HG03064 (cell line): ENCODE results near the gene NPAS3.

ENCODE experiments used
- ATAC-seq: cut with Tn5 transposase; IDR thresholded peaks from one replicate; pipeline ENCODE4 v1.9.1; 2021; ENCODE audit warnings: low read depth; ENCODE audit not compliant: unreplicated experiment

The NPAS3 gene

DNA sequence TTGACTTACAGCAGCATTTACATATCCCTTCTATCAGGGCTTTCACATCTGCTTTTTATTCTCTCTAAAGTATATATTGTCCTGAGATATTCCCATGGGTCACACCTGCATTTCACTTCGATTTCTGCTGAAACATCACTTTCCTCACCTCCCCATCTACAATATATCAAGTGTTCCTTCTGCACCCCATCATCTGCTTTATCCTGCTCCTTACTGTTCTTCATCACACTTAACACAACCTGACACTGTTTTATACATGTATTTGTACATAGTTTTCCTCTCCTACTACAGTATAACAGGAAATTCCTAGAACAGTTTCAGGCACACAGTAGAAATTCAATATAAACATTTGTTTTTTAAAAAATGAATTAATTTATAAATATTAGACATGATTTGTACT, 809.1 kb downstream of the NPAS3 start:
- ATAC-seq, result no peak

DNA sequence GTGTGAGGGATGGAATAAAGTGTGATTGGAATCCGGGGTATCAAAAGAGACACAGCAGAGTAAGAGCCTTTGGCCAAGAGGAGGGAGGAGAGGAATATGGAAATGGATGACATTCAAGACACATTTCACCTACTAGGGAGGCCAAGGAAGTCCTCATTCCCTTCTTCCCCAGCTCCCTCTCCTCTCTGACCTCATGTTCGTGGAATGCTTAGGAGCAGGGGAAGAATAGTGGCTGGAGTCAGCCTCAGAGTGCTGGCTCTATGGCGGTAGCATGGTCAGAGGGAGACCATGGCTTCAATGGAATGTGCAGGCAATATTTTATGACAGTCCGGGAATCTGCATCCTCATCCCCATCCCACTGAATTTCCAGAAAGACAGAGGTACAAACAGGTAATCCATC, 815.6 kb downstream of the NPAS3 start:
- ATAC-seq, result no peak

DNA sequence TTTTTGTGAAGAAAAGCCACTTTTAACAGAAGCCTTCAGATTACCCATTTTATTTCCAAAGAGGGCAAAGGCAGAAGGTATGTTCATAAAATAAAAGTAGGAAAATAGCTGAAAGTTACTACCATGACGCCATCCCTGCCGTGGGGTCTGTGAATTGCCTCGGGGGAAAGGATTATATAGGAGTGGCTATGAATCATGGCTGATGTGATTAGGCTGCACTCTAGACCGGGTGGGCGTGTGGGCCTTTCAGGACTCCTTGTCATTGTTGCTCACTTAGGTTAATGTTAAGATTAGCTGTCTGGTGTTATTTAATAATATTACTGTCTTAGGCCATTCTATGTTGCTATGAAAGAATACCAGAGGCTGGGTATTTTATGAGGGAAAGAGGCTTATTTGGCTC, 816.7 kb downstream of the NPAS3 start:
- no peak for ATAC-seq

DNA sequence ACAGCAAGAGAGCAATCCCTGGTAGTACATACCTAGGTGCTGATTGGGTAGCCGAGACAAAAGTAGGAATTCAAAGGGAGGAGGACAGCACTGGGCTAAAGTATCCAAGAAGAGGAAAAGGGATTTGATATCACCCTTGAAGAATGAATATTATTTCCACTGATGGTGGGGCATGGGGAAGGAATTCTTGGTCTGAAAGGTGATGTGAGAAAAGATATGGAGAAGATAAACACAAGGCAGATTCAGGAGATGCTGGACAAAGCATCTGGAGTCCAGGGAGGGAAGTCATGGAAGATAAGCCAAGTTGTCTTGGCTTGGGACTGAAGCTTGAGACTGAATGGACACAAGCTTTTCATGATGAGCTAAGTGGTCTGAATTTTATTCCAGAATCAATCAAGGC, 818.2 kb downstream of the NPAS3 start:
- no peak for ATAC-seq

DNA sequence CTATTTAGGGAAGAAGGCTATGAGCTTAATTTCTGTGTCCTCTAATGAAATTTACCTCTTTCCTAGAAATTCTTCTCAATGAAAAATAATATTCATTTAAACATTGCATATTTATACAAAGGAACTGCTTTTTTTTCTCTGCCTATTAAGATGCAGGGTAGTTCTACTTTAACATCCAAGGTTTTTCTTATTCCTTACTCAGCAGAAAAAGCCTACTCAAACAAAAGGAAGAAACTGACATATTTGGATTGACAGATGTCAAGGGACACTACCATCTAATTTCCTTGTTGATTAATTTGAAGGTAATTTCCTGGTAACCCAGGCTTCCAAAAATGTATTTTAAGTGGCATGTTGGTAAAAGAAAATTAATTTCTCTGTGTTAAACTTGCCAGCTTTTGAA, 819.9 kb downstream of the NPAS3 start:
- no peak for ATAC-seq

DNA sequence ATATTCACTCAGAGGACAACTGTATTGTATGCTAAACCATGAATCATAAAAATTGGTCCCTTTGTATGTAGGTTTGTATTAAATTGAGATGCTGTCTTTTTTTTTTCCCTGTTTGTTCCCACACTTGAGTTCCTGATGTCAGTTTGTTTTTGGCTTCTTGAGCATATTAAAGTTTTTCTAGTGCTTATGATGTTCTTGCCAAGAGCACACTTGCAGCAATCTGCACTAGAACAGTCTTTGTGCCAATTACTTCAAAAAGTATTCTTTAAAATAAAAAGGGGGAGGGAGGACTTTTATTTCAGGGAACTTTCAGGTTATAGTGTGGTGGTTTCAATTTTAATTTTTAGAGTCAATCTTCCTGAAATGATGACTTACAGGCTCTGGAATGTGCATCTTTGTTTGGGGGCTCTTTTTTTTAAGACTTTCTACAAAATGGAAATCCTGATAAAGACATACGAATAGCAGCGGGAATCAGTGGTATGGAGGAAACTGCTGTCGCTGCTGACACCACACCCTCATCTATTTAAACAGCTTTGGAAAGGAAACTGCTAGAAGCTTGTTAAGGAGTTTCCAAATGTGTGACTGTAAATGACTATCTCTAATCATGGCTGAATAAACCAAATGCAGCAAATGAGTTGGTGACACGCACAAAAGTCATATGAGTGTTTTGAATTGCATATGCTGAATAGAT, 823.6 kb downstream of the NPAS3 start:
- ATAC-seq, result no peak

DNA sequence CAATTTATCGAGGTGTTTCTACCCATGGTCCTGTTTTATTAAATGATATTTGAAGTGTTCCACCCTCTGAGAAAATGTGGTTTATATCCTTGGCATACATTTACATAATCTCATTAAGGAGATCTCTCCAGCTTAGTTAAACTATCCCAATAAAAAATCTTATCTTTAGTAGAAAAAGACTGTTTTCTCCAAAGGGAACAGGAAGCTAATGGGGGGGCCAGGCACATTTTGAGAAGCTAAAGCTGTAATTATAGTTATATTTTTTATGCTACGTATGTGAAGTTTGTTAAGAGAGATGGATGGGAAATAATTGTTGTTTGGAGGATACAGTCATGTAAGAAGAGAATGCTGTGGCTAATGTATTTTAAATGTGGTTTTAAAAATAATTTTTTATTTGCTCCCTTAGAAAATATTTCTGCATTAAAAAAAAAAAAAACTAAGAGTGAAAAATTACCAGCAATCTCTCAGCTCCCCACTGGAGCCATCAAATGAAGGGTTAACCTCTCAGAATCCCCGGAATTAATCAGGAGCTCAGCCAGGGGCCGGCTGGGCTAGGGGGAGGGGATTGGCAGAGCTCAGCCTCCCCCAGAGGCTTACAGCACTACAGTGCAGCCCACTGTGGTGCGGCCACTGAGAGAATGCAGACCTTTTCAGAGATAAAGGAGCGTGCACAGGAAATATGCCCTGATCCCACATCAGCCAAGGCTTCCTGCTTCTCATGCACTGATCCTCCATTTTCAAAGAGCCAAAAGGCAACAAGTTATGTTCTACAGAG, 826.4 kb downstream of the NPAS3 start:
- ATAC-seq, result no peak

DNA sequence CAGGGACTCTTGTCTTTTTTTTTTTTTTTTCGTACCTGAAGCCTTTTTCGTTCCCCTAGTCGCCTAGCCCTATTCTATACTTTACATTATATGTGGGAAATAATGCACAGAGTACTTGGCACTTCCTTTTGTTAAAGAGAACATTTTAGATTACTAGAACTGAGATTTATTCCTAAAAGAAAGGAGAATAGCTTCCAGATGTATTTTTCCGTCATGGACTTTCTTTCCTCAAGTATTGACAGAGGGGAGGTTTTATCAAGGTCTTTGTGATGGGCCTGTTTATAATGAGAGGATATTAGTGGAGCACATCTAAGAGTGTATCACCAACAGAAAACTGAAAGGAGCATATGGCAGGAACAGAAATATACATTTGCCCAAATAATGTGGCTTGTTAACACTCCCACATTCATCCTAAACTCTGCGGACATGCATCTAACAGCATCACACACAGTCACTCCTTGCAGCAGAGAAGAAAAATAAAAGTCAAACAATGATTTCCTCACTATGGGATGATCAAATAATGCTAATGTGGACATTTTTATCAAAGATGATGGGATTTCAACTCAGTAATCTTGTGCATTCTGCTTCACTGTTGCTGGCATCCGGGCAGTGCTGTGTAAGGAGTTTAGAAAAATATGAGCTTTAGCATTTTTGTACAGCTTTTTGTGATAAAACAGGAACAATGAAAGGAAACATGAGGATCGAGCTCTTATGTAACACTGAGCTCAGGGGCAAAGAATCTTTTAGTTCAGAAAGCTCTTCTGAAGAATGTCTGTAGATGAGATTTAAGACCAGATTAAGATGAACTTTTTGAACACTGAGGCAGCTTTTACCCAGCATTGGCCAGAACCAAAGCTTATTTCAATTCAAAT, 829.1 kb downstream of the NPAS3 start:
- no peak for ATAC-seq

DNA sequence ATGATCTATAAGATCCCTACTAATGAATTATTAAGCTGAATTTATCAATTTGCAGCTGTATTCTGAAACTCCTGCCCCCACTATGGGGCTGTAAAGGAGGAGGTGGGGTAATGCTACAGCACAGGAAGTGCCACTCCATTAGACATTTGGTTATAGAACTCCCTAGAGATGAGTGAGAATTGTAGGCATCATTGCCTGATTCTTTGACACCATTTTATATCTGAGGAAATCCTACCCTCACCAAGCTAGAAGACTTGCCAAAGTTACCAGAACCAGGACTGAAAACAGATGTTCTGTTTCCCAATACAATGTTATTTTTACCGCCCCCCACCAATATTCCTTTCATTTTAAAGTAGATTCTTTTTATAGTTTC, 829.8 kb downstream of the NPAS3 start:
- ATAC-seq, result no peak

DNA sequence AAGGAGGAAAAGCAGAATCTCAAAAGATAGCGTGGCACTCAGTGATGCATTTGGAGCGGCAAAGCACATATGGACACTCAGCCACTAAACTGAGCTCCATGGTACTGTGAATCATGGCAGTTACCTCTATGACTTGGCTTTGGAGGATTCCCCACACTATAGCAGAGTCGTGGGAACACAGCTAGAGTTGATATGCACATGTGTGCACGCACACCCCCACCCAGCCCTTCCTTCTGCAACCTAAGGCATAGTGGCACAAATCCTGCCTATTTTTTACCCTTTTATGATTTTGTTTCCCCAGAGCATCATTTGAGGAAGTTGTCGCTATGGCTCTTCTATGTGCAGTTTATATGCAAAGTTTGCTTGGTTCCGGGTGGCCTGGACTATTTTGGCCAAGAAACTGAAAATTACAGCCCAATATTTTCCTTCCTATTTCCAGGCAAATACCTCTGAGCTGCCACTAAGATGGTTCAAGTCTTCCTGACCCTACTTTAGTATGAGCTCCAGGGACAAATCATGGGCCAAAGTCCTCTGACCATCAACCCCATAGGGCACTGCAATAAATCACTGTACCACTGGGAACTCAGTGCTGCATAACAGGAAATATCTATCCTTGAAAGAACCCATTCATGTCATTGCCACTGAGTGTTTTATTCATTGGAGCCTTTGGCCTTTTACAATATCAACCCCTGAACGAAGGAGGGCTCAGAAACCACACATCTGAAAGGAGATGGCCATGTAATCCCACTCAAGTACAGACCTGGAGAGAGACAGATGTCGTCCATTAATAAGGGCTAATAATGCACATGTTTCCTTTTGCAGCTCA, 834.7 kb downstream of the NPAS3 start:
- ATAC-seq, result no peak

DNA sequence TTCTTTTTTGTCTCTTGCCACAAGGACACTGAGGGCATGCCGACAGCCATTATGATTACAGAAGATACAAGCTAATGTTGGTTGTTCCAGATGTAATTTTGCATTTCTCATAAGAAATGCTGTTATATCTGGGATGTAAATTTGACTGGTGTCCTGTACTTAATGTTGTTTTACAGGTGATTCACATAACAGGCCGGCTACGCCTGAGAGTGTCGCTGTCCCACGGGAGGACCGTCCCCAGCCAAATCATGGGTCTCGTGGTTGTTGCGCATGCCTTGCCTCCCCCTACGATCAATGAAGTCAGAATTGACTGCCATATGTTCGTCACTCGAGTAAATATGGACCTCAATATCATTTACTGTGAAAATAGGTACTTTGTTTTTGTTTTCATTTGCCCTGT, 835.5 kb downstream of the NPAS3 start:
- ATAC-seq, result no peak

DNA sequence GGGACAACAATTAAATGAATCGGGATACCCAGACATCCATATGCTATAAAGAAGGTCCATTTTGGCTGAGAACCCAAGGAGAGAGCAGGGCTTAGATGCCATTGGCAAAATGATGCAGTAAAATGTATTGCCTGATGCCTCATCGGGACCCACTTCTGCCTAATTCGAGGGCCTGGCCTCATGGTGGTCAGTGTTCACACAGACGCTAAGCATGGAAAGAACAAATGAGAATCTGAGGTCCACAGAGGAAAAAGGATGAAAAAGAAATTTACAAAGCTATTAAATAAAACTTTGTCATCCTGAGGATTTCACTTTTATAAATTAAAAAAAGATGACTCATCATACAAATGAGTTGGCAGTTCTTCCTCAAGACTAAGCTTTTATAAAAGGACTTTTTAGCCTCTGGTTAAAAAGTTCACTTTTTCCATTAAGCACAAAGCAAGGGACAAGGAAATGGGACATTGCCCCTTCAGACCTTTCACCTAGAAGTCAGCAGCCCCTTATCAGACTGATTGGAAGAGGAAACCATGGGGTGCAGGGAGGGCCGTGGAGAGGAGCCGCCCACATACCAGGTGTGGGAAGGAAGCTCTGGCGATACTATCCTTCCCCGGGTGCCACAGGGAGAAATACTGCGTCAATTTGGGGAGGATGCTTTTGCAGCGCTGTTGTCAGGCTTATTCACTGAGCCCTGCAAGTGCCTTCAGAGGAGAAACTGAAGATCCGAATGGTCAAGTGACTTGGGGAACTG, 836.2 kb downstream of the NPAS3 start:
- ATAC-seq, result no peak

DNA sequence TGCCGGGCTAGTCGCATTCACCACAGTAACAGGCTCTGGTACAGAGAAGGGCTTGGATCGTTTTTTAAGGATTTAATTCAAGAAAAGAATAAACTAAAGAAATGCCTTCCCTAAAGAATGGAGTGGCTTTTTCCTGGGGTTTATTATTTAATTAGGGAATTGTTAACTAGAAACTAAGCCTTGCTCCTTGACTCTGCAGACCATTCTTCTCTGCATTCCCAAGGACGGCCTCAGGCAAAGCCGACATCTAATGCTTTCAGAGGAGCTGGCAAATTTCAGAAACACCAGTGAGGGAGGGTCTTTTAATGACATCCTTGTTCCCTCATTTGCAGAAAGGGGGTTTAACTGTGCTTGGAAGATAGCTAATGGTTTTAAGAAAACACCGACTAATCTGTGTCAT, 838.2 kb downstream of the NPAS3 start:
- no peak for ATAC-seq

DNA sequence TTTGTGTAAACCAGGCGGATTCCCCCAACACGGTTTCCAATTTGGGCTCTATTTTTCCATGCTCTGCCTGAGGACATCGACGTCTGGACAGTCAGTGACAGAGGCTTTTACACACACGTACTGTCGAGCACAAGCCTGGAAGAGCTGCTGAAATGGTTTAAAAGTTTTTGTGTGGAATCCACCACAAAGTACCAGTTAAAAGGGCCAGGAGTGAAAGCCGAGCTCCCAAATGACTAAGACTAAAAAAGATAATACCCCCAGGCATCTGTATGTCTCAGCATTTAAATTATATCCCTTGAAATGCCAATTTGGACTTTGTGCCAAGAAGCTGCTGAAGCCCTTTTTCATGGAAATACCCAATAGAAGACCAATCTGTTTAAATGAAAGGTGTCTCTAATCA, 839.0 kb downstream of the NPAS3 start:
- no peak for ATAC-seq

DNA sequence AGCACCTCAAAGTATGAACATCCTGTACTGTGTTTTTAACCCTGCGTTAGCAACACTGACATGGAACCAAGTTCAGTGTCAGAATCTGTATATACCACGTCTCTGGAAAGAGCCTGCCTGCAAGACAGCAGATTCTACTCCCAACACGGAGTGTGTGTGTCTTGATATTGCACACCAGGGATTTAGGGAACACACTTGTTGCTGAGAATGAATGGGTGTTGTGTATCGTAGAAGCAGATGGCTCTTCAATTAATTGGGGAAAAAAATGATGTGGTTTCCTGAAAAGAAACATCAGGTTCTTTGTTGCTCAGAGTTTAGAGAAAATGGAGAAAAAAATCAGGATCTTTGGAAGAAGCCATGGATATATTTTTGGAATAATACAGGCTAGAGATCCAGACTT, 841.4 kb downstream of the NPAS3 start:
- ATAC-seq, result no peak

DNA sequence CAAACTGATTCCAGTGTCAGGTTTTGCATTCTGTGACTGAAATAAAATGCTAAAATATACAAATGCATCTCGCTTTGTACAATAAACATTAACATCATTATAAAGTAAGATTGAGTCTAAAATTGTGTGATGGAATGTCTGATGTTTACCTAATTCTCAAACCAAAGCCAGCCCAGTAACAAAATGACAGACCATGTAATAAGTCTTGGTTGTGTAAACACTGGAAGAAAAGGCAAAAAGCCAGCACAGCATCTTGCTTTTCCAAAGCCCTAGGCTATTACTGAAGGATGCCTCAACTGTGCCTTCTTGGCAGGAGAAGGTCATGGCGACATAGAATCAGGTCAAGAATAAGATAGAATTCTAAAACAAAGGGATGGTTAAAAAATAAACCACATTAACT, 842.6 kb downstream of the NPAS3 start:
- ATAC-seq, result no peak

DNA sequence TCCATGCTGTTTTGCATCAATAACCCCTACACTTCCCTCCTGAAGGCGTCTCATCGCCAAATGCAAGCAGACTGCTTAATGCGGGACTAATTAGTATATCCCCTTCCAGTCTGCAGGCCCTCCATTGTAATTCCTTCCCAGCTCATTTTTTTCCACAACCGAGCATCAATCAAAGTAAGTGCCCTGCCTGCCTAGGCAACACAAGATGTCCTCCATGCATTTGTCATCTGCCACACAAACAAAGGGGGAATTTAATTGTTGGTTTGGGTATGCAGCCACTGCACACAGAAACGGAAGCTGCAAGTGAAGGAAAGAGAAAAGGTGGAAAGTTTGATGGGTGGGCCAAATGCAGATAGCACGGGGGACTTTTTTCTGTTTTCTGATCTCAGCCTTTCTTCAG, 844.2 kb downstream of the NPAS3 start:
- ATAC-seq, result no peak

DNA sequence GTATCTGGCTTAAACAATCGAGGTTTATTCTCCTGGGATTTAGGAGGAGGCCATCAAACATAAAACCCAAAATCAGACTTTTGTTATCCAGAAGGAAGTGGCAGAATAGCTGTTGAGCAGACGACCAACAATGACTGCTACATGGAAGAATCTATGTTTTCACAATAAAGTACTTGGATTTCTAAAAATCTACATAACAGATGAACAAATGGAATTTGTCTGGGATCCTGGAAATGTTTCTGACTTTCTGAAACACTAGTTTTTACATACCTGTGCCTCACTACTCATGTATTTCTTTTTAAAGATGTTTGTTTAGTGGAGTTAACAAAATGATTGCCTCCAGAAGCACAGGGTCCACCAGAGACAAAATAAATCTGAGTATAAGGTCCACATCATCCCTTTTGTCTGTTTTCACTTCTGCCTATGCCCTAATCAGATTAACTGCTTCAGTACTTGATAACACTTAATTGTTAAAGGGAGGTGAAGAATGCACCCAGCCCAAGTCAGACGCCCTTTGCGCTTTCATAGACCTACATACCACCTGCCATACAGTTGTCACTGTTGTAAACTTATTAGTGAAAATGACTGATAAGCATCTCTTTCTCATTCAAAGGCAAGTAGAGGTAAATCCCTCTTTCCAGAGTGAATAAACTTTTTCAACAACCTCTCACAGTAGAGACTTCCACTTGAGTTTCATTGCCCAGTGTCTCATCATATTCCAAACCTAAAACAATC, 847.6 kb downstream of the NPAS3 start:
- no peak for ATAC-seq

DNA sequence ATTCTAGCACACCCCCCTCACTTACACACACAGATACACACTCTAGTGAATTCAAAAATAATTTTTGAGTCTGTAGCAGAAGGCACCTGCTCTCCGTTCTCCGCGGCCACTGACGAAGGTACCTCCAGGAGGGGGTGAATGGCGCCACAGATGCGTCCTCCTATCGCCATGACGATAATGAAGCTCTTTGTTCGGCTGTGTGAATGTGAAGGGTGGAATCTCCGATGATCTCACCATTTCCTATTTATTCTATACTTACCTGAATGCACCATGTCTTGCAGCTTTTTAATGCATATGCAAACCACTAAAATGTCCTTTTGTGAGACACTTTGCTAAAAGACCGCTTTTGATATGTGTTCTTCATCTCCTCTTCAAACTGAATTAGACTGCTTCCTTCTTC, 849.5 kb downstream of the NPAS3 start:
- ATAC-seq, result no peak
